ENCODE data around the gene DNAJC11.

DNA sequence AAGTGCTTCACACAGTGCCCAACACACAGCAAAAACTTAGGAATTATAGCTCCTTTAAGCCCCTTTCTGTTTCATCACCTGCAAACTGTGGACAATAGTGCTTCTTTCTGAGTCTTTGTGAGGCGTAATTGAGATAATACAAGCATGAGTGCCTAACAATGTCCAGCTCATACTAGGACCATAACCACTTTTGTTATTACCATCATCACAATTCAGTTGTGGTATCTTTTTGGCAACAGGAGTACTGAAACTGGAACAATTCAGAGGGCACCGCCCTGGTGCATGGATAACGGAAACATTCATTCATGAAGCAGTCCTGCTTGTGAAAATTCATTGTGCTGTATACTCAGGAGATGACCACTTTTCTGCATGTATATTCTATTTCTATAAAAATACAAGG is 18.2 kb downstream of the DNAJC11 start:
- TF ChIP-seq, protein P1, sequence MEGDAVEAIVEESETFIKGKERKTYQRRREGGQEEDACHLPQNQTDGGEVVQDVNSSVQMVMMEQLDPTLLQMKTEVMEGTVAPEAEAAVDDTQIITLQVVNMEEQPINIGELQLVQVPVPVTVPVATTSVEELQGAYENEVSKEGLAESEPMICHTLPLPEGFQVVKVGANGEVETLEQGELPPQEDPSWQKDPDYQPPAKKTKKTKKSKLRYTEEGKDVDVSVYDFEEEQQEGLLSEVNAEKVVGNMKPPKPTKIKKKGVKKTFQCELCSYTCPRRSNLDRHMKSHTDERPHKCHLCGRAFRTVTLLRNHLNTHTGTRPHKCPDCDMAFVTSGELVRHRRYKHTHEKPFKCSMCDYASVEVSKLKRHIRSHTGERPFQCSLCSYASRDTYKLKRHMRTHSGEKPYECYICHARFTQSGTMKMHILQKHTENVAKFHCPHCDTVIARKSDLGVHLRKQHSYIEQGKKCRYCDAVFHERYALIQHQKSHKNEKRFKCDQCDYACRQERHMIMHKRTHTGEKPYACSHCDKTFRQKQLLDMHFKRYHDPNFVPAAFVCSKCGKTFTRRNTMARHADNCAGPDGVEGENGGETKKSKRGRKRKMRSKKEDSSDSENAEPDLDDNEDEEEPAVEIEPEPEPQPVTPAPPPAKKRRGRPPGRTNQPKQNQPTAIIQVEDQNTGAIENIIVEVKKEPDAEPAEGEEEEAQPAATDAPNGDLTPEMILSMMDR (IDR thresholded peaks at IDR 0.05; ENCODE audit: poor library complexity): no peak
- no peak for TF ChIP-seq EZH2 (IDR thresholded peaks at IDR 0.05; ENCODE audit: borderline replicate concordance)

Data from hepatocyte (in vitro differentiated cells).